Measurements from ENCODE around the gene ZDHHC12. TPM values are rescaled to one million over a fixed set of nuclear protein-coding genes. Genes with fewer than 3 reads are reported as not detected.

ZDHHC12 gene
- total and polyA plus RNA-seq, 10 of the 15 experiments (the other 5 are each of a cell fraction or from before 2014, with no cell fraction given): 0.95 to 146 (median 49.9) TPM

GRCh38 chr9:128771745-128772519, 48.0 kb upstream of the ZDHHC12 start, which contains the start of gene ZER1 (continued):
- TF ChIP-seq, protein P1, sequence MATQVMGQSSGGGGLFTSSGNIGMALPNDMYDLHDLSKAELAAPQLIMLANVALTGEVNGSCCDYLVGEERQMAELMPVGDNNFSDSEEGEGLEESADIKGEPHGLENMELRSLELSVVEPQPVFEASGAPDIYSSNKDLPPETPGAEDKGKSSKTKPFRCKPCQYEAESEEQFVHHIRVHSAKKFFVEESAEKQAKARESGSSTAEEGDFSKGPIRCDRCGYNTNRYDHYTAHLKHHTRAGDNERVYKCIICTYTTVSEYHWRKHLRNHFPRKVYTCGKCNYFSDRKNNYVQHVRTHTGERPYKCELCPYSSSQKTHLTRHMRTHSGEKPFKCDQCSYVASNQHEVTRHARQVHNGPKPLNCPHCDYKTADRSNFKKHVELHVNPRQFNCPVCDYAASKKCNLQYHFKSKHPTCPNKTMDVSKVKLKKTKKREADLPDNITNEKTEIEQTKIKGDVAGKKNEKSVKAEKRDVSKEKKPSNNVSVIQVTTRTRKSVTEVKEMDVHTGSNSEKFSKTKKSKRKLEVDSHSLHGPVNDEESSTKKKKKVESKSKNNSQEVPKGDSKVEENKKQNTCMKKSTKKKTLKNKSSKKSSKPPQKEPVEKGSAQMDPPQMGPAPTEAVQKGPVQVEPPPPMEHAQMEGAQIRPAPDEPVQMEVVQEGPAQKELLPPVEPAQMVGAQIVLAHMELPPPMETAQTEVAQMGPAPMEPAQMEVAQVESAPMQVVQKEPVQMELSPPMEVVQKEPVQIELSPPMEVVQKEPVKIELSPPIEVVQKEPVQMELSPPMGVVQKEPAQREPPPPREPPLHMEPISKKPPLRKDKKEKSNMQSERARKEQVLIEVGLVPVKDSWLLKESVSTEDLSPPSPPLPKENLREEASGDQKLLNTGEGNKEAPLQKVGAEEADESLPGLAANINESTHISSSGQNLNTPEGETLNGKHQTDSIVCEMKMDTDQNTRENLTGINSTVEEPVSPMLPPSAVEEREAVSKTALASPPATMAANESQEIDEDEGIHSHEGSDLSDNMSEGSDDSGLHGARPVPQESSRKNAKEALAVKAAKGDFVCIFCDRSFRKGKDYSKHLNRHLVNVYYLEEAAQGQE (IDR thresholded peaks at IDR 0.05; ENCODE audit: low read depth, low read length): no peak
- TF ChIP-seq, protein P2, sequence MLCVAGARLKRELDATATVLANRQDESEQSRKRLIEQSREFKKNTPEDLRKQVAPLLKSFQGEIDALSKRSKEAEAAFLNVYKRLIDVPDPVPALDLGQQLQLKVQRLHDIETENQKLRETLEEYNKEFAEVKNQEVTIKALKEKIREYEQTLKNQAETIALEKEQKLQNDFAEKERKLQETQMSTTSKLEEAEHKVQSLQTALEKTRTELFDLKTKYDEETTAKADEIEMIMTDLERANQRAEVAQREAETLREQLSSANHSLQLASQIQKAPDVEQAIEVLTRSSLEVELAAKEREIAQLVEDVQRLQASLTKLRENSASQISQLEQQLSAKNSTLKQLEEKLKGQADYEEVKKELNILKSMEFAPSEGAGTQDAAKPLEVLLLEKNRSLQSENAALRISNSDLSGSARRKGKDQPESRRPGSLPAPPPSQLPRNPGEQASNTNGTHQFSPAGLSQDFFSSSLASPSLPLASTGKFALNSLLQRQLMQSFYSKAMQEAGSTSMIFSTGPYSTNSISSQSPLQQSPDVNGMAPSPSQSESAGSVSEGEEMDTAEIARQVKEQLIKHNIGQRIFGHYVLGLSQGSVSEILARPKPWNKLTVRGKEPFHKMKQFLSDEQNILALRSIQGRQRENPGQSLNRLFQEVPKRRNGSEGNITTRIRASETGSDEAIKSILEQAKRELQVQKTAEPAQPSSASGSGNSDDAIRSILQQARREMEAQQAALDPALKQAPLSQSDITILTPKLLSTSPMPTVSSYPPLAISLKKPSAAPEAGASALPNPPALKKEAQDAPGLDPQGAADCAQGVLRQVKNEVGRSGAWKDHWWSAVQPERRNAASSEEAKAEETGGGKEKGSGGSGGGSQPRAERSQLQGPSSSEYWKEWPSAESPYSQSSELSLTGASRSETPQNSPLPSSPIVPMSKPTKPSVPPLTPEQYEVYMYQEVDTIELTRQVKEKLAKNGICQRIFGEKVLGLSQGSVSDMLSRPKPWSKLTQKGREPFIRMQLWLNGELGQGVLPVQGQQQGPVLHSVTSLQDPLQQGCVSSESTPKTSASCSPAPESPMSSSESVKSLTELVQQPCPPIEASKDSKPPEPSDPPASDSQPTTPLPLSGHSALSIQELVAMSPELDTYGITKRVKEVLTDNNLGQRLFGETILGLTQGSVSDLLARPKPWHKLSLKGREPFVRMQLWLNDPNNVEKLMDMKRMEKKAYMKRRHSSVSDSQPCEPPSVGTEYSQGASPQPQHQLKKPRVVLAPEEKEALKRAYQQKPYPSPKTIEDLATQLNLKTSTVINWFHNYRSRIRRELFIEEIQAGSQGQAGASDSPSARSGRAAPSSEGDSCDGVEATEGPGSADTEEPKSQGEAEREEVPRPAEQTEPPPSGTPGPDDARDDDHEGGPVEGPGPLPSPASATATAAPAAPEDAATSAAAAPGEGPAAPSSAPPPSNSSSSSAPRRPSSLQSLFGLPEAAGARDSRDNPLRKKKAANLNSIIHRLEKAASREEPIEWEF (IDR thresholded peaks at IDR 0.05; ENCODE audit: insufficient replicate concordance, low read depth, low read length): no peak
- peak; percentile 46; the same call in 1 of the 2 replicates for TF ChIP-seq PKNOX1 (IDR thresholded peaks at IDR 0.05)
- TF ChIP-seq SMAD5 (IDR thresholded peaks at IDR 0.05; ENCODE audit: low read depth): no peak; the same call in 1 of the 2 replicates
- TF ChIP-seq TCF7 (IDR thresholded peaks at IDR 0.05; ENCODE audit: borderline replicate concordance): no peak
- no peak for TF ChIP-seq YBX1 (IDR thresholded peaks at IDR 0.05)
- TF ChIP-seq FOXK2 (IDR thresholded peaks at IDR 0.05): peak; percentile 73
- TF ChIP-seq RB1 (IDR thresholded peaks at IDR 0.05; ENCODE audit: borderline replicate concordance): peak; percentile 60; the same call in 1 of the 2 replicates
- TF ChIP-seq ATF3 (IDR thresholded peaks at IDR 0.05; ENCODE audit: borderline replicate concordance, extremely low read depth, low read depth, low read length): no peak
- TF ChIP-seq ZZZ3 (IDR thresholded peaks at IDR 0.05; ENCODE audit: control insufficient read depth, insufficient read length, low read depth): no peak
- peak; percentile 93 for TF ChIP-seq GABPA (IDR thresholded peaks at IDR 0.05; ENCODE audit: low read depth)
- peak; percentile 58; the same call in 1 of the 2 replicates for TF ChIP-seq TBL1XR1 (IDR thresholded peaks at IDR 0.05; ENCODE audit: low read depth, low read length)
- no peak for TF ChIP-seq ZNF217 (IDR thresholded peaks at IDR 0.05)
- peak; percentile 91 for TF ChIP-seq BACH1 (IDR thresholded peaks at IDR 0.05; ENCODE audit: borderline replicate concordance)
- TF ChIP-seq MYC (IDR thresholded peaks at IDR 0.05; ENCODE audit: insufficient read depth, insufficient read length, insufficient replicate concordance, low read length, severe bottlenecking): no peak
- TF ChIP-seq CBX5 (IDR thresholded peaks at IDR 0.05; ENCODE audit: low read depth): peak; percentile 67; the same call in 1 of the 2 replicates
- TF ChIP-seq JUND (IDR thresholded peaks at IDR 0.05; ENCODE audit: low read depth, low read length): 0 out of 2 replicates have a peak, but pooled peaks have one; percentile 54
- no peak for TF ChIP-seq EP300 (IDR thresholded peaks at IDR 0.05; ENCODE audit: borderline replicate concordance in 1 of 2, control insufficient read depth in 1 of 2, low read depth in 2 of 2, low read length in 2 of 2)
- no peak for TF ChIP-seq MTA3 (IDR thresholded peaks at IDR 0.05; ENCODE audit: borderline replicate concordance, low read length)
